MM.1S (cell line): ENCODE measurements around the gene CNRIP1.

Experiments
- DNase-seq: peaks from one replicate; pipeline ENCODE4 v3.0.0-alpha.2; 2015
- H2AFZ ChIP-seq: fragments of 300-600 bp; sonication (generic); 2 replicates; pipeline ENCODE4 v1.6.0; 2016; ENCODE audit warnings: antibody characterized with exemption, low read length
- H3F3A ChIP-seq: fragments of 300-600 bp; sonication (generic); 2 replicates; pipeline ENCODE4 v1.6.1; 2016; ENCODE audit warnings: mild to moderate bottlenecking, antibody characterized with exemption, low read length, moderate library complexity, mixed read lengths; ENCODE audit not compliant: insufficient read depth
- H3K27ac ChIP-seq: fragments of 300-600 bp; sonication (generic); 2 replicates; pipeline ENCODE4 v1.5.1; 2016; ENCODE audit warnings: mild to moderate bottlenecking, low read length
- H3K27me3 ChIP-seq: fragments of 300-600 bp; sonication (generic); replicated peaks from 2 replicates; pipeline ENCODE4 v1.6.0; 2016; ENCODE audit warnings: low read length; ENCODE audit not compliant: insufficient read depth
- H3K36me3 ChIP-seq: fragments of 300-600 bp; sonication (generic); replicated peaks from 2 replicates; pipeline ENCODE4 v1.6.1; 2016; ENCODE audit warnings: mild to moderate bottlenecking, low read length, mixed read lengths; ENCODE audit not compliant: insufficient read depth
- H3K4me1 ChIP-seq: fragments of 300-600 bp; sonication (generic); 2 replicates; pipeline ENCODE4 v1.6.1; 2016; ENCODE audit warnings: low read length, mixed read lengths
- H3K4me2 ChIP-seq: fragments of 300-600 bp; sonication (generic); 2 replicates; pipeline ENCODE4 v1.6.0; 2016; ENCODE audit warnings: low read depth, low read length
- H3K4me3 ChIP-seq: fragments of 300-600 bp; sonication (generic); 2 replicates; pipeline ENCODE4 v1.5.1; 2016; ENCODE audit warnings: low read length, mixed read lengths
- H3K79me2 ChIP-seq: fragments of 300-600 bp; sonication (generic); 2 replicates; pipeline ENCODE4 v1.6.1; 2016; ENCODE audit warnings: mixed run types, low read length, mixed read lengths
- H3K9ac ChIP-seq: fragments of 300-600 bp; sonication (generic); 2 replicates; pipeline ENCODE4 v1.6.1; 2016; ENCODE audit warnings: low read length, mixed read lengths
- H3K9me2 ChIP-seq: fragments of 300-600 bp; sonication (generic); replicated peaks from 2 replicates; pipeline ENCODE4 v1.6.1; 2016; ENCODE audit warnings: mild to moderate bottlenecking, low read length, mixed read lengths; ENCODE audit not compliant: insufficient read depth
- H3K9me3 ChIP-seq: fragments of 300-600 bp; sonication (generic); replicated peaks from 2 replicates; pipeline ENCODE4 v1.6.1; 2016; ENCODE audit warnings: mild to moderate bottlenecking, low read length, mixed read lengths; ENCODE audit not compliant: insufficient read depth
- H4K20me1 ChIP-seq: fragments of 300-600 bp; sonication (generic); 2 replicates; pipeline ENCODE4 v1.6.1; 2016; ENCODE audit warnings: mild to moderate bottlenecking, low read length, moderate library complexity, mixed read lengths; ENCODE audit not compliant: insufficient read depth
- EZH2 ChIP-seq: fragments of 300-600 bp; sonication (generic); optimal IDR thresholded peaks from 2 replicates; pipeline ENCODE3; 2017; ENCODE audit warnings: low read depth, mild to moderate bottlenecking, antibody characterized with exemption, low read length, mixed read lengths
- EZH2phosphoT487 ChIP-seq: fragments of 300-600 bp; sonication (generic); IDR thresholded peaks from 2 replicates; pipeline ENCODE4 v1.6.1; 2018; ENCODE audit warnings: antibody characterized with exemption, low read length
- TF ChIP-seq, protein P1 (sequence below): fragments of 300-600 bp; sonication (generic); IDR thresholded peaks from 2 replicates; pipeline ENCODE4 v1.5.1; 2016; ENCODE audit warnings: antibody characterized with exemption, low read length, mixed read lengths

Gene CNRIP1

DNA sequence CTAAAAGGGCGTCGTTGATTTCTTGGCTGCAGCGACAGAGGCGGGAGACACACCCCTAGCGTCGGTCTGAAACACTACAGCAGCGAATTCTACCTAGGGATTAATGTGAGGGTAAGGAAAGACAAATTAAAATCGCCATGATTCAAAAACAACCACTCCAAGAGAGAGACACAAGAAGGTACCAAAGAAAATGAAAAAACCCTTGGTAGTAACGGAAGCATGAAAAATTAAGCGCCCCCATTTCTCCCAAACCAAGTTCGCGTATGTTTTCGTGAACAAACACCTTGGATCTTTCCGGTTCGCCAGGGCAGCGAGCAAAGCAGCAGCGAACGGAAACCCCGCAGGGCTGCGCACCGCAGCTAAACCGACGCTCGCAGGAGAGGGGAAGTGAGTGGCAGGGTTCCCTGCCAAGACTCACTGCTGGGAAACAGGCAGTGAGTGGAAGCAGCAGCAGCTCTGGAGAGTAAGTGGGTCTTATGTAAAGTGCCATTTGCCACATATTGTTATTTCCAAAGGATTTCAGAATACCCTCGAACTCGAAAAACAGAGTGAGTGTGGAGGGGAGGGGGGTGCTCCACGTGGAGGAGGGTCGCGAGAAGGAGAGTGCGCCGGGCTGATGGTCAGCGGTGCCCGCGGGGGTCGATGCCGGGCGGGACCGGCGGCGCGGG lies 68.4 kb downstream of the CNRIP1 start:
- Histone ChIP-seq H3K4me2 (peak overlapping the region; percentile 68), H3K9ac (peak overlapping the region; percentile 83), H3K9me3 (no peaks in the 10 kb centered on the region), H3K27ac (peak overlapping the region; percentile 87), H3F3A (peaks cover 26% of the 10 kb centered on the region), H3K4me3 (peak overlapping the region; percentile 96), H3K4me1 (peaks cover 25% of the 10 kb centered on the region), H3K79me2 (peaks cover 57% of the 10 kb centered on the region), H3K27me3 (0 out of 2 replicates have a peak, but pooled peaks cover 7% of the 10 kb centered on the region), H3K9me2 (no peaks in the 10 kb centered on the region), H3K36me3 (no peaks in the 10 kb centered on the region; the same call in 1 of the 2 replicates), H4K20me1 (peaks cover 46% of the 10 kb centered on the region), H2AFZ (peak overlapping the region; percentile 55)
- TF ChIP-seq EZH2: no peak
- TF ChIP-seq, protein P1, sequence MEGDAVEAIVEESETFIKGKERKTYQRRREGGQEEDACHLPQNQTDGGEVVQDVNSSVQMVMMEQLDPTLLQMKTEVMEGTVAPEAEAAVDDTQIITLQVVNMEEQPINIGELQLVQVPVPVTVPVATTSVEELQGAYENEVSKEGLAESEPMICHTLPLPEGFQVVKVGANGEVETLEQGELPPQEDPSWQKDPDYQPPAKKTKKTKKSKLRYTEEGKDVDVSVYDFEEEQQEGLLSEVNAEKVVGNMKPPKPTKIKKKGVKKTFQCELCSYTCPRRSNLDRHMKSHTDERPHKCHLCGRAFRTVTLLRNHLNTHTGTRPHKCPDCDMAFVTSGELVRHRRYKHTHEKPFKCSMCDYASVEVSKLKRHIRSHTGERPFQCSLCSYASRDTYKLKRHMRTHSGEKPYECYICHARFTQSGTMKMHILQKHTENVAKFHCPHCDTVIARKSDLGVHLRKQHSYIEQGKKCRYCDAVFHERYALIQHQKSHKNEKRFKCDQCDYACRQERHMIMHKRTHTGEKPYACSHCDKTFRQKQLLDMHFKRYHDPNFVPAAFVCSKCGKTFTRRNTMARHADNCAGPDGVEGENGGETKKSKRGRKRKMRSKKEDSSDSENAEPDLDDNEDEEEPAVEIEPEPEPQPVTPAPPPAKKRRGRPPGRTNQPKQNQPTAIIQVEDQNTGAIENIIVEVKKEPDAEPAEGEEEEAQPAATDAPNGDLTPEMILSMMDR: peak; percentile 69
- peak; percentile 89 for DNase-seq

DNA sequence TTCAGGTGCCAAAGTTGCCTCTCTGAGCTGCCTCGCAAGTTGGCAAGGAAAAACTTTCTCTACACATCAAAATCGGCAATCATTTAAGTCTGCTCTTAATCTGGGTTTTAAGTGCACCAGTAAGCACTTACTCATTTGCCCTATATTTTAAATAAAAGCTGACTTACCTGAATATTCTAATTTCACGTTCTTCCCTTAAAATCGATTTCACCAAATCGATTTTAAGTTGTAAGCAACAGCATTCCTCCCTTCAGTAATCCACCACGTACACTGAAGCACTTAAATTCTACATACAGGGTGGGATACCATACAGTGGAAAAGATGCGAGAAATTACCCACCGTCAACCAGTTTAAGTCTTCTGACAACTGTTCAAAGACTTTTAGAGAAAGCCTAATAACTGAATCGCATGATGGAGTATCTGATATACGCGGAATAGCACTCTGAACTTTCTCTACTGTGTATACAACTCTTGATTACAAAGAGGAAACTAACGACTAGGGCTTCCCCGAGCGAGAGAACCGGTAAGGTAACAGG lies 69.0 kb downstream of the CNRIP1 start:
- Histone ChIP-seq H3K27ac (peak overlapping the region; percentile 87; the same call in 1 of the 2 replicates), H3K4me1 (peaks cover 20% of the 10 kb centered on the region), H3F3A (peaks cover 25% of the 10 kb centered on the region), H3K4me3 (peak overlapping the region; percentile 96), H3K9ac (peak overlapping the region; percentile 83; the same call in 1 of the 2 replicates), H3K79me2 (peaks cover 63% of the 10 kb centered on the region), H4K20me1 (peaks cover 49% of the 10 kb centered on the region), H3K4me2 (peak overlapping the region; percentile 68), H3K9me2 (no peaks in the 10 kb centered on the region), H3K36me3 (no peaks in the 10 kb centered on the region; the same call in 1 of the 2 replicates), H3K27me3 (0 out of 2 replicates have a peak, but pooled peaks cover 7% of the 10 kb centered on the region), H3K9me3 (no peaks in the 10 kb centered on the region), H2AFZ (no peak overlapping the region)
- TF ChIP-seq, protein P1: no peak
- TF ChIP-seq EZH2phosphoT487 (no peak), EZH2 (no peak)
- DNase-seq: no peak

DNA sequence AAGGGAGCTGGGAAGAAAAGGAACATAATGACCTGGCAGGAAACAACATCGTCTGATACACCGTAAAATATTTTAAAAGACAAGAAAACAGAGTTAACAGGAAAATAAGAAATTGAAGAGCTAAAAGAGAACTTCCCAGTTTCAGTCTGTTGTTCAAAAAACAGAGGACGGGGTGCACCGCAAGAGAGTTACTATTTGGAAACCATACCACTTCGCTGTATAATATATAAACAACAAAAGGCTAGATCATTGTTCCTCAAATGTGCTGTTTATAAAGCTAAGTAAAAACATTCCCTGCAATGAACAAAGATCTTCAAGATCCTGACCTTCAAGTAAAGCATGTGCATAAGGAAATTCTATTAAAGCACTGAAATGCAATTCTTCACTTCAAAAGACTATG lies 69.6 kb downstream of the CNRIP1 start:
- H2AFZ ChIP-seq: no peak overlapping the region
- H3K36me3 ChIP-seq: no peaks in the 10 kb centered on the region; the same call in 1 of the 2 replicates
- 0 out of 2 replicates have a peak, but pooled peaks cover 7% of the 10 kb centered on the region for H3K27me3 ChIP-seq
- peak overlapping the region; percentile 83; the same call in 1 of the 2 replicates for H3K9ac ChIP-seq
- peaks cover 21% of the 10 kb centered on the region for H3F3A ChIP-seq
- peaks cover 54% of the 10 kb centered on the region for H4K20me1 ChIP-seq
- H3K79me2 ChIP-seq: peaks cover 68% of the 10 kb centered on the region
- H3K9me2 ChIP-seq: no peaks in the 10 kb centered on the region
- H3K4me1 ChIP-seq: peaks cover 15% of the 10 kb centered on the region
- H3K4me2 ChIP-seq: peak overlapping the region; percentile 68
- no peak for TF ChIP-seq EZH2phosphoT487
- TF ChIP-seq, protein P1: no peak
- TF ChIP-seq EZH2: no peak
- H3K4me3 ChIP-seq: peak overlapping the region; percentile 96
- H3K27ac ChIP-seq: peak overlapping the region; percentile 87; the same call in 1 of the 2 replicates
- no peak for DNase-seq
- no peaks in the 10 kb centered on the region for H3K9me3 ChIP-seq
